ENCODE results near the gene HPCA.

The HPCA gene

GRCh38 chr1:32871364-32872191 is 14.7 kb upstream of the HPCA start (continued):
- TF ChIP-seq PATZ1 (CRISPR knock-in tag; IDR thresholded peaks at IDR 0.05; ENCODE audit: borderline replicate concordance), result no peak
- TF ChIP-seq ZNF8 (CRISPR knock-in tag; IDR thresholded peaks at IDR 0.05), result no peak
- TF ChIP-seq ARNTL (CRISPR knock-in tag; IDR thresholded peaks at IDR 0.05; ENCODE audit: borderline replicate concordance, low read depth), result no peak
- TF ChIP-seq ZNF70 (CRISPR knock-in tag; IDR thresholded peaks at IDR 0.05), result no peak
- TF ChIP-seq ZNF565 (CRISPR knock-in tag; conservative IDR thresholded peaks at IDR 0.05; ENCODE audit: low read depth), result no peak
- no peak for TF ChIP-seq ZC3H10 (CRISPR knock-in tag; IDR thresholded peaks at IDR 0.05)
- no peak for TF ChIP-seq ZFP3 (CRISPR knock-in tag; IDR thresholded peaks at IDR 0.05)

GRCh38 chr1:32872192-32872460 is 14.2 kb upstream of the HPCA start:
- TF ChIP-seq ARNTL (CRISPR knock-in tag; IDR thresholded peaks at IDR 0.05; ENCODE audit: borderline replicate concordance, low read depth), result no peak
- no peak for TF ChIP-seq TOX (CRISPR knock-in tag; IDR thresholded peaks at IDR 0.05; ENCODE audit: borderline replicate concordance)
- TF ChIP-seq PPARA (CRISPR knock-in tag; IDR thresholded peaks at IDR 0.05; ENCODE audit: borderline replicate concordance), result no peak
- TF ChIP-seq OSR1 (CRISPR knock-in tag; IDR thresholded peaks at IDR 0.05), result no peak
- TF ChIP-seq BACH2 (CRISPR knock-in tag; IDR thresholded peaks at IDR 0.05; ENCODE audit: borderline replicate concordance), result no peak
- TF ChIP-seq GLIS3 (CRISPR knock-in tag; IDR thresholded peaks at IDR 0.05), result no peak
- no peak for TF ChIP-seq ZFP3 (CRISPR knock-in tag; IDR thresholded peaks at IDR 0.05)

GRCh38 chr1:32873484-32873883 is 12.8 kb upstream of the HPCA start:
- ATAC-seq, result no peak
- TF ChIP-seq RARB (CRISPR knock-in tag; IDR thresholded peaks at IDR 0.05) (no peak), CSRNP3 (CRISPR knock-in tag; IDR thresholded peaks at IDR 0.05) (no peak), ESRRG (CRISPR knock-in tag; IDR thresholded peaks at IDR 0.05) (no peak), PATZ1 (CRISPR knock-in tag; IDR thresholded peaks at IDR 0.05; ENCODE audit: borderline replicate concordance) (no peak), PPARA (CRISPR knock-in tag; IDR thresholded peaks at IDR 0.05; ENCODE audit: borderline replicate concordance) (no peak), CSDC2 (CRISPR knock-in tag; IDR thresholded peaks at IDR 0.05) (no peak), OSR1 (CRISPR knock-in tag; IDR thresholded peaks at IDR 0.05) (no peak), ZFP3 (CRISPR knock-in tag; IDR thresholded peaks at IDR 0.05) (no peak), TCF4 (CRISPR knock-in tag; IDR thresholded peaks at IDR 0.05; ENCODE audit: borderline replicate concordance) (no peak), POU6F1 (CRISPR knock-in tag; IDR thresholded peaks at IDR 0.05; ENCODE audit: borderline replicate concordance, low read depth) (no peak), ARNTL (CRISPR knock-in tag; IDR thresholded peaks at IDR 0.05; ENCODE audit: borderline replicate concordance, low read depth) (no peak), ZNF8 (CRISPR knock-in tag; IDR thresholded peaks at IDR 0.05) (no peak), TOX (CRISPR knock-in tag; IDR thresholded peaks at IDR 0.05; ENCODE audit: borderline replicate concordance) (no peak), ISL1 (CRISPR knock-in tag; IDR thresholded peaks at IDR 0.05) (no peak), ZC3H10 (CRISPR knock-in tag; IDR thresholded peaks at IDR 0.05) (no peak), CREB5 (CRISPR knock-in tag; IDR thresholded peaks at IDR 0.05; ENCODE audit: low read depth) (no peak), ZNF70 (CRISPR knock-in tag; IDR thresholded peaks at IDR 0.05) (no peak)

More at GRCh38 chr1:32872192-32872460, 14.2 kb upstream of the HPCA start:
- no peak for ATAC-seq
